Measurements from ENCODE around the gene CTCFL. TPM values are rescaled to one million over a fixed set of nuclear protein-coding genes. Genes with fewer than 3 reads are reported as not detected.

Gene CTCFL
- total and polyA plus RNA-seq, 2 of the 8 experiments (the other 6 are each of a cell fraction or from before 2014, with no cell fraction given) = 0.30 to 0.80 TPM

GRCh38 chr20:57571782-57572416, 47.0 kb upstream of the CTCFL start (continued):
- TF ChIP-seq, protein P1, sequence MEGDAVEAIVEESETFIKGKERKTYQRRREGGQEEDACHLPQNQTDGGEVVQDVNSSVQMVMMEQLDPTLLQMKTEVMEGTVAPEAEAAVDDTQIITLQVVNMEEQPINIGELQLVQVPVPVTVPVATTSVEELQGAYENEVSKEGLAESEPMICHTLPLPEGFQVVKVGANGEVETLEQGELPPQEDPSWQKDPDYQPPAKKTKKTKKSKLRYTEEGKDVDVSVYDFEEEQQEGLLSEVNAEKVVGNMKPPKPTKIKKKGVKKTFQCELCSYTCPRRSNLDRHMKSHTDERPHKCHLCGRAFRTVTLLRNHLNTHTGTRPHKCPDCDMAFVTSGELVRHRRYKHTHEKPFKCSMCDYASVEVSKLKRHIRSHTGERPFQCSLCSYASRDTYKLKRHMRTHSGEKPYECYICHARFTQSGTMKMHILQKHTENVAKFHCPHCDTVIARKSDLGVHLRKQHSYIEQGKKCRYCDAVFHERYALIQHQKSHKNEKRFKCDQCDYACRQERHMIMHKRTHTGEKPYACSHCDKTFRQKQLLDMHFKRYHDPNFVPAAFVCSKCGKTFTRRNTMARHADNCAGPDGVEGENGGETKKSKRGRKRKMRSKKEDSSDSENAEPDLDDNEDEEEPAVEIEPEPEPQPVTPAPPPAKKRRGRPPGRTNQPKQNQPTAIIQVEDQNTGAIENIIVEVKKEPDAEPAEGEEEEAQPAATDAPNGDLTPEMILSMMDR (IDR thresholded peaks at IDR 0.05; ENCODE audit: control extremely low read depth in 1 of 3, insufficient read depth in 1 of 3, low read depth in 1 of 3, low read length in 3 of 3) = no peak
- TF ChIP-seq SP4 (IDR thresholded peaks at IDR 0.05; ENCODE audit: low read length) (no peak), SRF (IDR thresholded peaks at IDR 0.05; ENCODE audit: low read depth, low read length) (no peak)

Data from H1 (cell line).